GM12865 (cell line): ENCODE measurements around the gene IGF2.

ENCODE experiments used
- DNase-seq: peaks from one replicate; pipeline ENCODE4 v3.0.0; 2010; ENCODE audit warnings: low read depth
- H3K4me3 ChIP-seq: 2 replicates; pipeline ENCODE4 v1.5.1; 2011; ENCODE audit warnings: mild to moderate bottlenecking, low read depth, low read length, control low read depth
- CTCF ChIP-seq: IDR thresholded peaks from 2 replicates; pipeline ENCODE4 v1.5.1; 2011; ENCODE audit warnings: low read length, control low read depth, low read depth, inconsistent platforms; ENCODE audit not compliant: insufficient read depth; ENCODE audit errors: missing control alignments

IGF2 gene

GRCh38 chr11:2136209-2136951 is 2.8 kb downstream of the IGF2 start:
- no peak for TF ChIP-seq CTCF
- no peak overlapping the region for H3K4me3 ChIP-seq
- no peak for DNase-seq

- DNase-seq, result no peak
- TF ChIP-seq CTCF, result no peak
- no peak overlapping the region for H3K4me3 ChIP-seq
These were observed 3.5 kb downstream of the IGF2 start for GRCh38 chr11:2135648-2136201.

- DNase-seq, result no peak
- no peak overlapping the region for H3K4me3 ChIP-seq
- TF ChIP-seq CTCF, result no peak
These were observed 4.1 kb downstream of the IGF2 start for GRCh38 chr11:2135018-2135569.

- TF ChIP-seq CTCF, result no peak
- DNase-seq, result no peak
- no peak overlapping the region for H3K4me3 ChIP-seq
These were observed 4.9 kb downstream of the IGF2 start for GRCh38 chr11:2134022-2135010.

GRCh38 chr11:2133241-2134021 is 5.8 kb downstream of the IGF2 start:
- no peak for TF ChIP-seq CTCF
- DNase-seq, result no peak
- H3K4me3 ChIP-seq, result no peak overlapping the region

GRCh38 chr11:2132874-2133240 is 6.3 kb downstream of the IGF2 start:
- no peak for DNase-seq
- TF ChIP-seq CTCF, result no peak
- no peak overlapping the region for H3K4me3 ChIP-seq
